Common myeloid progenitor, CD34-positive (primary cell): ENCODE results near the gene MFSD2B.

Experiments used
- CTCF ChIA-PET: fragments of 350-600 bp; sonication (Branson Sonifier 250); formaldehyde crosslinking; loops from one replicate; lab custom pipeline; 2021; ENCODE audit warnings: antibody characterized with exemption; lab: Charles Lee
- POLR2A ChIA-PET: fragments of 350-600 bp; sonication (Branson Sonifier 250); formaldehyde crosslinking; loops from one replicate; lab custom pipeline; 2021; ENCODE audit warnings: antibody characterized with exemption; lab: Charles Lee
- DNase-seq, 3 donors: peaks; one replicate each; pipeline versions ENCODE4 v3.0.0 to v3.0.0-alpha.2; 2013
- H3K27ac ChIP-seq, 2 experiments: 1 replicate in 1 of 2; 2 replicates in 1 of 2; pipeline ENCODE4 v1.7.0; 2013; ENCODE audit warnings: inconsistent platforms in 2 of 2, low read length in 2 of 2, mild to moderate bottlenecking in 2 of 2, low read depth in 1 of 2, moderate library complexity in 1 of 2; ENCODE audit not compliant: severe bottlenecking in 2 of 2, insufficient read depth in 1 of 2, poor library complexity in 1 of 2
- H3K27me3 ChIP-seq, 5 experiments: replicated peaks in 2 of 5; 1 replicate in 3 of 5; 2 replicates in 2 of 5; pipeline versions ENCODE4 v1.6.1 to v1.7.0; 2013; ENCODE audit warnings: low read length in 4 of 5, mild to moderate bottlenecking in 2 of 5, moderate library complexity in 2 of 5, inconsistent platforms in 1 of 5; ENCODE audit not compliant: insufficient read depth in 5 of 5, control insufficient read depth in 4 of 5
- H3K36me3 ChIP-seq, 4 experiments: 1 replicate in 2 of 4; 2 replicates in 2 of 4; pipeline versions ENCODE4 v1.6.1 to v1.7.0; 2013; ENCODE audit warnings: low read length in 3 of 4, control low read depth in 1 of 4, mild to moderate bottlenecking in 1 of 4; ENCODE audit not compliant: control insufficient read depth in 4 of 4, insufficient read depth in 4 of 4
- H3K4me1 ChIP-seq, 4 experiments: 1 replicate in 3 of 4; 2 replicates in 1 of 4; pipeline versions ENCODE4 v1.6.1 to v1.7.1; 2013; ENCODE audit warnings: low read length in 3 of 4, mild to moderate bottlenecking in 3 of 4, control low read depth in 1 of 4, inconsistent platforms in 1 of 4, moderate library complexity in 1 of 4; ENCODE audit not compliant: control insufficient read depth in 4 of 4, insufficient read depth in 4 of 4; ENCODE audit errors: control extremely low read depth in 1 of 4
- H3K4me3 ChIP-seq, 7 experiments: 1 replicate in 4 of 7; 2 replicates in 3 of 7; pipeline versions ENCODE4 v1.5.1 to v1.7.0; 2013; ENCODE audit warnings: mild to moderate bottlenecking in 7 of 7, low read length in 6 of 7, moderate library complexity in 6 of 7, inconsistent platforms in 2 of 7, low read depth in 2 of 7, control low read depth in 1 of 7; ENCODE audit not compliant: insufficient read depth in 4 of 7, control insufficient read depth in 1 of 7; ENCODE audit errors: extremely low read depth in 1 of 7
- H3K9me3 ChIP-seq, 5 experiments: 1 replicate in 4 of 5; 2 replicates in 1 of 5; pipeline versions ENCODE4 v1.6.1 to v1.7.1; 2013; ENCODE audit warnings: low read length in 4 of 5, mild to moderate bottlenecking in 2 of 5, inconsistent platforms in 1 of 5, low read depth in 1 of 5, moderate library complexity in 1 of 5; ENCODE audit not compliant: control insufficient read depth in 4 of 5, insufficient read depth in 2 of 5; ENCODE audit errors: control extremely low read depth in 1 of 5
- WGBS: methylation state at CpG from one replicate; pipeline ENCODE4 v1.1.5; 2013; ENCODE audit not compliant: insufficient coverage; 5-methylcytosine and 5-hydroxymethylcytosine counted together

The MFSD2B gene

DNA sequence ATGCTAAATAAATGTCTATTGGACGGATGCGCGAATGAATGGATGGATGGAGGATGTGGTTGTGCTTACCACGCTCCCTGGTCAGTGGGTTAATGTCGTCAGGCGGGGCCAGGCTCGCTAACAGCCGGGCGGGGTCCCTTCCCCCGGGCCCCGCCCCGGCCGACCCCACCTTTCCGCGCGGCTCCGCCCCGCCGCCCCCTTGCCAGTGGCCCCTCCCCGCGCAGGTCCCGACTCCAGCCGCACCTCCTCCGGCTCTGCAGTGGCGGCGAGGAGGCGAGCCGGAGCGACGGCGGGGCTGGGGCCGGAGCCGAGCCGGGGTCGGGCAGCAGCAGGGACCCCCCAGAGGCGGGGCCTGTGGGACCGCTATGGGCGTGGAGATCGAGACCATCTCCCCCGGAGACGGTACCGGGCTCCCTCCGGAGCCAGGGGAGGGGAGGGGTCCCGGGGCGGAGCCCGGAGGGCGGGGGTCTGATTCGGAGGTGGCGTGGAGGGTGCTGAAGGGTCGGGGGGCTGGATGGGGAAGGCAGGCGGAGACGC lies 39.7 kb downstream of the MFSD2B start, which contains the start of gene FKBP1B:
Gene FKBP1B (plus strand): TSS at position 257 of the 537 bp plus-strand sequence. CDS start 109 bp downstream, at position 366.
- H3K27ac ChIP-seq, result no peak within 1 kb of the TSS
- POLR2A ChIA-PET, result no interaction called here

DNA sequence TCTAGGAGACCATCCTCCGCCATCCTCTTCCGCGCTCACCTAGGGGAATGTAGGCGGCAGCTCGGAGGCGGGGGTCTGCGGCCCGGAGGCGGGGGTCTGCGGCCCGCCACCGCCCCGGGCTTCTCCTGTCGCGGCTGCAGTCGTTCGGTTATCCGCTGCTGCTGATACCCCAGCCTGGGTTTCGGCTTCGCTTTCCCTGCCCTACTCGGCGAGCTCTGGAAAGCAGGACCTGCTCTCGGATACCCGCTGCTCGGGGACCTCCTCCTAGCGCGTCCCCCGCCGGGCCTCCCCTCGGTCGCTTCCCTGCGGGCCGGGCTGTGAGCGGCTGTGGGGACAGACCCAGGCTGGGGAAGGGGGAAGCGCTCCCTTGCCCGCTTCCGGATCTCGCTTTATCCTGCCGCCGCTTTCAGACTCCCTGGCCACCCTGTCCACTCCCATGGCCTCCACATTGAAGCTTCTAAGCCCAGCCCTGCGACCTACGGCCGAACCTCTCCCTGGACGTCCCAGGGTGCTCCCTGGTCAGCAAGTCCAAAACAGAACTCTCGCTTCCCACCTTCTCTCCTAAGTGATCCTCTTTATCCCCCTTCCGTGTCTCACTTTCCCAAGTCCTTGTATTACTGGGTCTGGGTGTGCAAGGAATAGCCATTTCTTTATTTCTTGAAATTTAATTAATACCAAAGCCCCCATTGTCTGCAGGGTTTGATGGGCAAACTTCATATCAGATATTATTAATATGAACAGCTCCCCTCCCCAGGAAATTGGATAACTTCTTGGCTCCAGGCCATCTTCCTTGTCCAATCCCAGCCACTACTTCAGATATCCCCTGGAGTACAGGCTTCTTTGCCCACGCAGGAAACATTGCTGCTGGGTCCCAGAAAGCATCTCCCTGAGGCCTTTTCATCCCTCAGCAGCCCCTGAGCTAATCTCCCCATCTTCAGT lies 40.4 kb downstream of the MFSD2B start:
- Histone ChIP-seq H3K36me3 (no peaks in the 10 kb centered on the region), H3K27ac (no peak overlapping the region), H3K27me3 (peaks cover 0 to 37% (median 18%) of the 10 kb centered on the region in 5 experiments), H3K9me3 (no peaks in the 10 kb centered on the region), H3K4me1 (peaks cover 5 to 34% (median 27%) of the 10 kb centered on the region in 4 experiments), H3K4me3 (peak overlapping the region; percentile 38 to 79 (median 61))
- ChIA-PET CTCF (interaction anchor here (1.0 to 2.9 kb wide), 5 partner anchors 9 to 60 kb away, joined by 3 to 13 read pairs (median 9); no protein-coding TSS in a partner anchor), POLR2A (interaction anchor here (0.5 kb wide), 1 partner anchor 196 kb away, joined by 4 read pairs; no protein-coding TSS in a partner anchor)
- WGBS, result 10% methylated on average over 40 of the region's 47 CpGs
- peak in 1 of 3 donors; percentile 27 for DNase-seq

More for the DNA sequence above, 39.7 kb downstream of the MFSD2B start, which contains the start of gene FKBP1B:
- CTCF ChIA-PET, result interaction anchor here (1.2 to 1.6 kb wide), 2 partner anchors 11 to 38 kb away, joined by 3 to 5 read pairs; no protein-coding TSS in a partner anchor
- H3K9me3 ChIP-seq, result no peaks in the 10 kb centered on the region
- H3K4me3 ChIP-seq, result peak within 1 kb of the TSS; percentile 38 to 79 (median 61)
- H3K27me3 ChIP-seq, result peaks cover 0 to 37% (median 18%) of the 10 kb centered on the region in 5 experiments
- H3K4me1 ChIP-seq, result peaks cover 5 to 34% (median 27%) of the 10 kb centered on the region in 4 experiments
- WGBS, result 0% methylated on average over 20 of the region's 52 CpGs
- H3K36me3 ChIP-seq, result no peaks in the 10 kb centered on the region
- peak; percentile 42 to 64 (median 63) for DNase-seq

DNA sequence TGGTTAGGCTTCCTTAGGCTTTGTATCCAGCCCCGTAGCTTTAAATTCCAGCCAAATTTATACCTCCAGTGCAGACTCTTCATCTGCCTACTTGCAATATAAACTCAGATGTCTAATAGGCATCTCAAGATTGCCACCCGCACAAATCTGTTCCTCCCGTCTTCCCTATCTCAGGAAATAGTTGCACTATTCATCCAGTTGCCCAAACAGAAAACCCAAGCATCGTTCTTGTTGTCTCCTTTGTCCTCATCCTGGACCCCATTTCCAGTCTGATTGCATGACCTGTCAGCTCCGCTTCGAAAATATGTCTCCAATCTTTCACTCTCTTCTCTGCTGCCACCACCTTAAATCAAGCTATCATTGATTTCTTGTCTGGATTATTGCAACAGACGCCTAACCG lies 41.9 kb downstream of the MFSD2B start:
- peaks cover 0 to 2% (median 0%) of the 10 kb centered on the region in 5 experiments for H3K9me3 ChIP-seq
- ChIA-PET POLR2A (no interaction called here), CTCF (interaction anchor here (0.9 to 2.9 kb wide), 6 partner anchors 8 to 61 kb away, joined by 3 to 13 read pairs (median 6); no protein-coding TSS in a partner anchor)
- peaks cover 0 to 23% (median 21%) of the 10 kb centered on the region in 4 experiments for H3K4me1 ChIP-seq
- 88% methylated on average over 6 of the region's 8 CpGs for WGBS
- H3K27me3 ChIP-seq, result peaks cover 0 to 37% (median 18%) of the 10 kb centered on the region in 5 experiments
- DNase-seq, result no peak
- no peak overlapping the region for H3K4me3 ChIP-seq
- H3K36me3 ChIP-seq, result no peaks in the 10 kb centered on the region
- no peak overlapping the region for H3K27ac ChIP-seq

- no CpG with 5 or more reads among the region's 1 CpG for WGBS
- no peaks in the 10 kb centered on the region for H3K36me3 ChIP-seq
- no peak overlapping the region for H3K4me3 ChIP-seq
- DNase-seq, result no peak
- peaks cover 0 to 18% (median 15%) of the 10 kb centered on the region in 4 experiments for H3K4me1 ChIP-seq
- ChIA-PET CTCF (interaction anchor here (1.4 to 2.9 kb wide), 3 partner anchors 9 to 18 kb away, joined by 3 to 13 read pairs (median 9); no protein-coding TSS in a partner anchor), POLR2A (no interaction called here)
- H3K27ac ChIP-seq, result no peak overlapping the region
- H3K9me3 ChIP-seq, result peaks cover 0 to 2% (median 0%) of the 10 kb centered on the region in 5 experiments
- H3K27me3 ChIP-seq, result peaks cover 0 to 37% (median 18%) of the 10 kb centered on the region in 5 experiments
These were observed 43.1 kb downstream of the MFSD2B start for GRCh38 chr2:24052951-24053350.

- ChIA-PET POLR2A (no interaction called here), CTCF (interaction anchor here (0.5 to 0.8 kb wide), 2 partner anchors 18 to 28 kb away, joined by 3 read pairs; no protein-coding TSS in a partner anchor)
- no peak for DNase-seq
- H3K27ac ChIP-seq, result no peak overlapping the region
- H3K9me3 ChIP-seq, result peaks cover 0 to 2% (median 0%) of the 10 kb centered on the region in 5 experiments
- H3K4me1 ChIP-seq, result peaks cover 0 to 10% (median 7%) of the 10 kb centered on the region in 4 experiments
- H3K27me3 ChIP-seq, result peaks cover 0 to 24% (median 15%) of the 10 kb centered on the region in 5 experiments
- 96% methylated on average over 6 of the region's 8 CpGs for WGBS
- H3K36me3 ChIP-seq, result no peaks in the 10 kb centered on the region
- H3K4me3 ChIP-seq, result no peak overlapping the region
These were observed 44.6 kb downstream of the MFSD2B start for GRCh38 chr2:24054366-24055010.

GRCh38 chr2:24055750-24056149 lies 45.9 kb downstream of the MFSD2B start:
- ChIA-PET CTCF (no interaction called here), POLR2A (no interaction called here)
- Histone ChIP-seq H3K9me3 (peaks cover 0 to 2% (median 0%) of the 10 kb centered on the region in 5 experiments), H3K4me3 (no peak overlapping the region), H3K36me3 (no peaks in the 10 kb centered on the region), H3K27me3 (peaks cover 0 to 12% (median 11%) of the 10 kb centered on the region in 5 experiments), H3K27ac (no peak overlapping the region), H3K4me1 (no peaks in the 10 kb centered on the region)
- WGBS, result 100% methylated on average over 4 of the region's 6 CpGs
- no peak for DNase-seq
